Measurements from ENCODE around the gene PACRGL.
"Not testable (repeated sequence)": the region's sequence is repeated elsewhere in the genome, so short reads cannot be mapped to it uniquely, and the experiment has no call there.

PACRGL gene

DNA sequence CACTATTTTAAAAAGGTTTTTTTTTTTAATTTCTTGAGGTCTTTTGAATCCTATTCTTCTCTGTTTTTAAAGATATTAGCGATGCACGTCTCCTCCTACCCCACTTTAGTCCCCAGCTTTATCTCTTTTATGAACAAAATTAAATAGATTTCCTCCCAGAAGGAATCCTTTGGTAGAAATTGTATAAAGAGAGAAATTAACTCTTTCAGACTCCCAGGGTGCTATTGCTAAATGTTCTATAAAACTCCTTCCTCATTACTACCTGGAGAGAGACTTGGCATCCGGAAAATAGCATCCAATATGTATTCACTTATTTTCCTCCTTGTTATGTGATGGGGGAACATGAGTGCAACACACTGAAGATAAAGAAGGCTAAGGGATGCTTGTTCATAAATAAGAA lies 16.5 kb upstream of the PACRGL start:
- no peak overlapping the region for H3K4me3 Mint-ChIP-seq
- intact Hi-C loops (cut with micrococcal nuclease), result no loop called here

DNA sequence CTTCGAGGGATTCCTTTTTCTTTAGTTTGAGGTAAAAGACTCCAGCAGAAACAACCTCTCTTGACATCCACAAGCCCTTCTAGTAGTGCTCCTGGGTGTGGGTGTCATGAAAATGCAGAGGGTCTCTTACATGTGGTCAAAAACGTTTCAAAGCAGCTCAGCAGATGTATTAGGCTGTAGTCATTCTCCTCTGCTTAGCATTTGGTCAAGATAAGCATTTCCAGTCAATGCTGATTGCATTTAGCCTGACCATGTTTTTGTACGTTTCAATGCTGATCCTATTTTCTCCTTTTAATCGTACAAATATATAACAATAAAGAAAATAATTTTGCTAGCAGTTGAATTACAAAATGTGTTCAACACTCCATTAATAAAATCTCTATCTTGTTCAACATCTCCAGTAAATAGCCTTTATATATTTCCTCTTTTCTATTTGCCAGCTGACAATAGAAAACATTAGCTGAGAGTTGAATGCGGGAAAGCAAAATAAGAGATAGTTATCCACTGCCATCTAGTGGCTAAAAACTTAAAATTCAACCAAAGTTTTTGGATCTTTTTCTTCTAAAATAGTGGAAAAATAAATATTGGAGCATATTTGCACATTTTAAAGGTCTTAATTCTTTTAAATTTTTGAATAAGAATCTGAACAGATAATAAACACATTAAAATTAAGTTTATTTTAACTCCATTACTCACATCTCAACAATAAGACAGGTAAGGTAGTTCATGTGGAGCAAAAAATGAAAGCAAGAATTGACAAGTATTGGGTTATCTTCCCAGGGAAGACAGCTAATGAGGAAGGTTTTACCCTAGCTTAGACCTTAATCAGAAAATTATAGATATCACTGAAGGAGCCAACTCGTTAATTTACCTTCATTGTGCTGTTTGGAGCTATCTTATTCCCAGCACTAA lies 15.2 kb upstream of the PACRGL start:
- intact Hi-C loops (cut with micrococcal nuclease), result loop anchor here (1.0 to 5.0 kb wide), 2 partner anchors 263 to 1463 kb away; no protein-coding TSS in a partner anchor
- Mint-ChIP-seq H3K36me3 (ENCODE audit: low read depth) (no peaks in the 10 kb centered on the region), H3K4me1 (ENCODE audit: low read depth) (no peaks in the 10 kb centered on the region), H3K27me3 (peaks cover 9% of the 10 kb centered on the region), H3K27ac (no peak overlapping the region), H3K9me3 (no peaks in the 10 kb centered on the region), H3K4me3 (no peak overlapping the region)

More for the DNA sequence above, 16.5 kb upstream of the PACRGL start:
- peaks cover 10% of the 10 kb centered on the region for H3K27me3 Mint-ChIP-seq
- no peak overlapping the region for H3K27ac Mint-ChIP-seq
- no peaks in the 10 kb centered on the region for H3K9me3 Mint-ChIP-seq
- H3K36me3 Mint-ChIP-seq (ENCODE audit: low read depth), result no peaks in the 10 kb centered on the region
- H3K4me1 Mint-ChIP-seq (ENCODE audit: low read depth), result no peaks in the 10 kb centered on the region

DNA sequence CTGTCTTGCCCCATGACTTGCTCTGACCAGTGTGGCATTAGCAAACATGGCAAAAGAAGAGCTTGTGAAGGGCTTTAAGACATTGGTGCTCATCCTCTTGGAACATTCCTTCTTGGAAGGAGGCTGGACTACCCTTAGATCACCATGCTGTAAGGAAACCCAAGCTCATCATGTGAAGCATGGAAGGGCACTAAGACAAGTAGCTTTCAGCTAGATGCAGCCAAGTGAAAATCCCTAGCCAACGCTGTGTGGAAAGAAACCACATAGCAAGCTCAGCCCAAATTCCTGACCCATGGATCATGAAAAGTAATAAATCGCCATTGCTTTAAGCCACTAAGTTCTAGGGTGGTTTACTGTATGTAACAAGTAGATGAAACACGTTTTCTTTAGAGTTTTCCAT lies 12.4 kb upstream of the PACRGL start:
- intact Hi-C loops (cut with micrococcal nuclease), result loop anchor here (5.0 kb wide), 1 partner anchor 1466 kb away; no protein-coding TSS in a partner anchor
- Mint-ChIP-seq H3K27ac (no peak overlapping the region), H3K9me3 (no peaks in the 10 kb centered on the region), H3K4me1 (ENCODE audit: low read depth) (no peaks in the 10 kb centered on the region), H3K27me3 (peaks cover 2% of the 10 kb centered on the region), H3K36me3 (ENCODE audit: low read depth) (no peaks in the 10 kb centered on the region), H3K4me3 (no peak overlapping the region)

DNA sequence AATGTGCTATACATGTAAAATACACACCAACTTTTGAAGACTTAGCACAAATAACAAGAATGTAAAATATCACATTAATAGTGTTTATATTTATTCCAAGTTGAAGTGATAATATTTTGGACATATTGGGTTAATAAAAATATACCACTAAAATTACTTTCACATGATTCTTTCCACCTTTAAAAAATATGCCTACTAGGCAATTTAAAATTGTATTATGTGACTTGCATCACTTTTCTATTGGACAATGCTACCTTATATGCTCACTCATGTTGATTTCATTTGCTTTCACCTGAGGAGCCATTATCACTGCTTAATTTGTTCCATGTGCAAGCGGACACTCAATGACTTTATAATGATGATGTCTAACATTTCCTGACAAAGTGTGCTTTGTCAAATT lies 3.4 kb upstream of the PACRGL start:
- Mint-ChIP-seq H3K27me3 (no peaks in the 10 kb centered on the region), H3K36me3 (ENCODE audit: low read depth) (peaks cover 6% of the 10 kb centered on the region), H3K27ac (no peak overlapping the region), H3K4me1 (ENCODE audit: low read depth) (peaks cover 24% of the 10 kb centered on the region), H3K9me3 (no peaks in the 10 kb centered on the region), H3K4me3 (no peak overlapping the region)
- intact Hi-C loops (cut with micrococcal nuclease), result no loop called here

DNA sequence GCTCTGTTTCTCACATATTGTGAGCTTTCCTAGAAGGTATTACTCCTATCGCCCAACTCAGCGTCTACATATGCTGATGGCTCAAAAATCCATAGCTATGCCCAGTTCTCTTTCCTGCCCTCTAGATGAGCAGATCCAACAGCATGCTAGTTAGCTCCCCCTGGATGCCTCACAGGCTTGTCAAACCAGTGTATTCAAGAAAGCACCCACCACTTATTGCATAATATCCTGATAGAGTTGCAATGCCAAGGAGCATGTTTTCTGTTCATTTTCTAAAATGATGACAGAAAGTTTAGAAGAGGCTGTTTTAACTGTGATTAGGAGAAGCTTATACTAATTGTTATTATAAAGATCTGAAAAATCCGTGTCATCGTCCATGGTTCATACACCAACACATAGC lies 1.9 kb upstream of the PACRGL start:
- Mint-ChIP-seq H3K4me1 (ENCODE audit: low read depth) (peaks cover 34% of the 10 kb centered on the region), H3K27ac (no peak overlapping the region), H3K9me3 (no peaks in the 10 kb centered on the region), H3K4me3 (no peak overlapping the region), H3K36me3 (ENCODE audit: low read depth) (peaks cover 6% of the 10 kb centered on the region), H3K27me3 (no peaks in the 10 kb centered on the region)
- intact Hi-C loops (cut with micrococcal nuclease), result no loop called here

DNA sequence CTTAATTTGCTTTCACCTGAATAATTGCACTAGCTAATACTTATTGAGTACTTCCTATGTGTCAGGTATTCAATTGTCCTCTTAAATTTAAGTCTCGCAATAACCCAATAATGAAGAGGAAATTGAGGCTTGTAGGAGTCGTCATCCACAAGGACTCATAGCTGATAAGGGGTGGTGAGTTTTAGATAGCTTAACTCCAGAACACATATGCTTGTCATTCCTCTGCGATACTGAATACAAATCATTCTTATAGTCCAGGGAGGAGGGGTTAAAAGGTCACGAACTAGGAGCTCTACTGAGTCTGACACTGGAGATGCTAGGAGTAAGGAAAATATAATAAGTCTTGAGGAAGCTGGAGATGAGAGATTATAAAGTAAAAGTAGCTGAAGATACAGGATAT lies 1.4 kb upstream of the PACRGL start:
- Mint-ChIP-seq H3K4me1 (ENCODE audit: low read depth) (peaks cover 34% of the 10 kb centered on the region), H3K4me3 (no peak overlapping the region), H3K9me3 (no peaks in the 10 kb centered on the region), H3K27ac (no peak overlapping the region), H3K27me3 (no peaks in the 10 kb centered on the region), H3K36me3 (ENCODE audit: low read depth) (peaks cover 6% of the 10 kb centered on the region)
- intact Hi-C loops (cut with micrococcal nuclease), result no loop called here

DNA sequence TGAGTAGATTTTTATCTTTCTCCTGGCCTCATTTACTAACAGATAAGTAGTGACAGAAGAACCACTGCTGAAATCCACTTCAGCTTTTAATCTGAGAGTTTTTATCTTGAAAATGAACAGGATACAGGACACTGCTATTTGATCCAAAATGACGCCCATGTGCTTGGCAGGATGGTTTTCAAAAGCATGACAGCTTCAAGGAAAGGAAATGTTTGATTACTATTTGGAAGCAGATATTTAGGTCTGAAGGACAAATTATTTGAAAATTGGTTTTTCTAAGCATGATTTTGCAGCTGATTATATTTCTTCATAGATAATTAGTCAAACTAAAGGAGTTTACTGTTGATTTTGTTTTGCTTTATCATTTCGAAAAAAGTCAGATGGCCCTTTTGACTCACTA lies 11.1 kb downstream of the PACRGL start:
- peaks cover 4% of the 10 kb centered on the region for H3K9me3 Mint-ChIP-seq
- H3K27me3 Mint-ChIP-seq, result no peaks in the 10 kb centered on the region
- intact Hi-C loops (cut with micrococcal nuclease), result no loop called here
- no peaks in the 10 kb centered on the region for H3K4me1 Mint-ChIP-seq (ENCODE audit: low read depth)
- peaks cover 57% of the 10 kb centered on the region for H3K36me3 Mint-ChIP-seq (ENCODE audit: low read depth)
- no peak overlapping the region for H3K4me3 Mint-ChIP-seq
- no peak overlapping the region for H3K27ac Mint-ChIP-seq

DNA sequence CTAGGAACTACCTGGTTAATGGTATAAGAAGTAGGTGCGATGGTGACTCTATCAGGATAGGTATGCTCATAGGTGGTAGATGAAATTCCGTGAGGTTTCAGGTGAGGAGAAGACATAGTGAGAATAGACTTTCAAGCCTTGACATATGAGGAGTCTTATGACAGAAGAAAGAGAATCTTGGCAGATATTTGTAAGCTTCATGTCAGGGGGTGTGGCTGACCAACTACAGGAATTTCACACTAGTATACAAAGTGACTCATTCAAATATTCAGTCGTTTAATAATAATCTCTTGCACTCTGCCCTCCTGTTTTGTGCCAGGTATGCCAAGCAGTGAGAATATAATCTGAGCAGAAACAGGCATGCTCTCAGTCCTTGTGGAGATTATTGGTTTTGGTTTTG lies 22.8 kb downstream of the PACRGL start:
- no peaks in the 10 kb centered on the region for H3K4me1 Mint-ChIP-seq (ENCODE audit: low read depth)
- no peak overlapping the region for H3K4me3 Mint-ChIP-seq
- no peaks in the 10 kb centered on the region for H3K27me3 Mint-ChIP-seq
- peaks cover 42% of the 10 kb centered on the region for H3K9me3 Mint-ChIP-seq
- intact Hi-C loops (cut with micrococcal nuclease), result no loop called here
- peaks cover 70% of the 10 kb centered on the region for H3K36me3 Mint-ChIP-seq (ENCODE audit: low read depth)
- H3K27ac Mint-ChIP-seq, result no peak overlapping the region

DNA sequence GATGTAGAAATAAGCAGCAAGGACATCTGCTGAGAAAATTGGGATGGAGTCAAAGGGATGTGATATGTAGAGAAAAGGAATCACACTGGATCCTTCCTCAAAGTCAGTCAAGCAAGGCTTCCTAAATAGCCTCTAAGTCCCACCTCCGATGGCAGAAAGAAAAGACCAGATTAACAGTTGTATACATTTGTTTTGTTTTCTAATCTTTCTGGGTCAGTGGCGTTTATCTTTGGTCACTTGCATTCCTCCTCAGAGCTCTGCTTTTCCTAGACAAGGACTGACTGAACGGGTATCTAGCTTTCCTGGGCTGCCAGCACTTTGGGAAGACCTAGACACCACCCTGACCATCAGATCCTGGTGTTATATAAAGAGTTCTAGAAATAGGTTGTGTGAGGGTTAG lies 23.2 kb downstream of the PACRGL start:
- intact Hi-C loops (cut with micrococcal nuclease), result no loop called here
- Mint-ChIP-seq H3K27me3 (no peaks in the 10 kb centered on the region), H3K27ac (no peak overlapping the region), H3K4me1 (ENCODE audit: low read depth) (no peaks in the 10 kb centered on the region), H3K4me3 (no peak overlapping the region), H3K9me3 (peaks cover 42% of the 10 kb centered on the region), H3K36me3 (ENCODE audit: low read depth) (peaks cover 65% of the 10 kb centered on the region)

DNA sequence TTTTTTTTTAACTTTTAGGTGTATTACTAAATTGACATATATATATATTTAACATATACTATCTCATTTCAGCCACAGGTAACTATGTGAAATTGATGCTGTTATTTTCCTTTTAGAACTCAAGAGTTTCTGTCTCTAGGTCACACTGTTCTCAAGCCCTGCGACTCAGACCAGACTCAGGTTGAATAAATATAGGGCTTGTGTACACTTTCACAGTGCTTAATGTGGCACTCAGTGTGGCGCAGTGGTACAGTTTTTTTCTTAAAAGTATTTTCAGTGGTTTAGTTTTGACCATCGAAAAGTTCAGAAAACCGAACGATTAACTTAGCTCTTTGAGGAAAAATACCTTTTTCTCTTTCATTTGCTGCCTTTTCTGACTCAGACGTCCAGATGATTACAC lies 24.7 kb downstream of the PACRGL start:
- Mint-ChIP-seq H3K4me3 (no peak overlapping the region), H3K27ac (no peak overlapping the region), H3K36me3 (ENCODE audit: low read depth) (peaks cover 51% of the 10 kb centered on the region), H3K27me3 (no peaks in the 10 kb centered on the region), H3K9me3 (peaks cover 29% of the 10 kb centered on the region), H3K4me1 (ENCODE audit: low read depth) (no peaks in the 10 kb centered on the region)
- intact Hi-C loops (cut with micrococcal nuclease), result no loop called here

DNA sequence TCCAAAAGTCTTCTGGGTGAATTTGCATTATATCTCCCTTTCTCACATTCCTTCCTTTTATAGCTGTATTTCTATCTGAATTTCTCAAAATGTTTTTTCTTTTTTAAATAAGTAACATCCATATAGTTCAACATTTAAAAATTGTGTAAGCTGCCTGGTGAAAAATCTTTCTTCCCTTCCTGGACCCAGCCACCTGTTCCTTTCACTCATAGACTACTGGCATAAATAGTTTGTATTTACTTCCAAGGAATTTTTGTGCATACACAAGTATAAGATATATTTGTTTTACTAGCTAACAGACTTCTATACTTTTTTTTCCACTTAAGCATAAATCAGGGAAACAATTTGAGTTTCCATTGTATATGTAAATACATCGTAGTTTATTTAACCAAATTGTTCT lies 35.7 kb downstream of the PACRGL start:
- H3K27ac Mint-ChIP-seq, result no peak overlapping the region
- peaks cover 56% of the 10 kb centered on the region for H3K36me3 Mint-ChIP-seq (ENCODE audit: low read depth)
- H3K4me3 Mint-ChIP-seq, result no peak overlapping the region
- no peaks in the 10 kb centered on the region for H3K27me3 Mint-ChIP-seq
- H3K9me3 Mint-ChIP-seq, result peaks cover 44% of the 10 kb centered on the region
- intact Hi-C loops (cut with micrococcal nuclease), result no loop called here
- no peaks in the 10 kb centered on the region for H3K4me1 Mint-ChIP-seq (ENCODE audit: low read depth)

DNA sequence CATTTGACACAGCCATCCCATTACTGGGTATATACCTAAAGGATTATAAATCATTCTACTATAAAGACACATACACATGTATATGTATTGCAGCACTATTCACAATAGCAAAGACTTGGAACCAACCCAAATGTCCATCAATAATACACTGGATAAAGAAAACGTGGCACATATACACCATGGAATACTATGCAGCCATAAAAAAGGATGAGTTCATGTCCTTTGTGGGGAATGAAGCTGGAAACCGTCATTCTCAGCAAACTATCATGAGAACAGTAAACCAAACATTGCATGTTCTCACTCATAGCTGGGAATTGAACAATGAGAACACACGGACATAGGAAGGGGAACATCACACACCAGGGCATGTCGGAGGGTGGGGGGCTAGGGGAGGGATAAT lies 45.7 kb downstream of the PACRGL start:
- H3K27ac Mint-ChIP-seq; H3K36me3 Mint-ChIP-seq (ENCODE audit: low read depth); H3K27me3 Mint-ChIP-seq; H3K4me1 Mint-ChIP-seq (ENCODE audit: low read depth); intact Hi-C loops (cut with micrococcal nuclease); H3K4me3 Mint-ChIP-seq: not testable (repeated sequence)
- H3K9me3 Mint-ChIP-seq, result peaks cover 21% of the 10 kb centered on the region

DNA sequence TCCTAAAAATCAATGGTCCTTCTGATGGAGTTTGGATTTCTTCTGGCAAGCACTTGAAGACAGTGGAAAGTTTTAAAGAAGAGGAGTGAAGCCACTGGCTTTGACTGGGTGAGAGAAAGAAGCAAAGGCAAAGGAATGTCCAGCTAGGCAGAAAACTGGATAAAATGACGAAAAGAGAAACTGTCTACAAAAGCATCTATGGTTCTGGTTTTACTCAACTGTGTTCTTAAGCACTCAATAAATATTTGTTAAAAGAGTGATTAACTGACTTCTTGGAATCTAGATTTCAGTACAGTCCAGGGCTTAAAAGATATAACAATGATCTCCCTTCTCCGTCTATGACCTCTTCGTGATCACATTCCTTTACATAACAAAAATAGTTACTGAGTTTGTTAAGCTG lies 52.4 kb downstream of the PACRGL start:
- Mint-ChIP-seq H3K27ac (no peak overlapping the region), H3K36me3 (ENCODE audit: low read depth) (peaks cover 7% of the 10 kb centered on the region), H3K4me3 (no peak overlapping the region), H3K27me3 (no peaks in the 10 kb centered on the region), H3K4me1 (ENCODE audit: low read depth) (no peaks in the 10 kb centered on the region), H3K9me3 (no peaks in the 10 kb centered on the region)
- intact Hi-C loops (cut with micrococcal nuclease), result no loop called here

DNA sequence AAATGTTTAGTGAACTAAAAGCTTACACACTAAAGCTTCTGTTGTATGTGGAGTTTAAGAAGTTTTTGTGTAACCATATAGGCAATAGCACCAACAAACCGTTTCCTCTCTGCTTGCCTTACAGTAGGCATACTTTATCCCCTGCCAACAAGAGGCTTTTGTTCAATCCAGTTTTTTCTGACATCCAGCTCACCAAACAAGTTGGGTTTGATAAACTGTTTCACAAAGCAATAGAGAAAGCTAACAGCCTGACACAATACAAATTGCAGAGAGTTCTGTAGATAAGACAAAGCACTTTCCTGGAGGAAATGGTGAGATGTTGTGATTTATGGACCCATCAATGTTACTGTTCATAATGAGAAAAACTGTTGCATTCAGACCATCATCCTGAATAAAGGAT lies 53.8 kb downstream of the PACRGL start:
- Mint-ChIP-seq H3K27ac (no peak overlapping the region), H3K9me3 (no peaks in the 10 kb centered on the region), H3K4me1 (ENCODE audit: low read depth) (no peaks in the 10 kb centered on the region), H3K36me3 (ENCODE audit: low read depth) (peaks cover 7% of the 10 kb centered on the region), H3K4me3 (no peak overlapping the region), H3K27me3 (no peaks in the 10 kb centered on the region)
- intact Hi-C loops (cut with micrococcal nuclease), result no loop called here

DNA sequence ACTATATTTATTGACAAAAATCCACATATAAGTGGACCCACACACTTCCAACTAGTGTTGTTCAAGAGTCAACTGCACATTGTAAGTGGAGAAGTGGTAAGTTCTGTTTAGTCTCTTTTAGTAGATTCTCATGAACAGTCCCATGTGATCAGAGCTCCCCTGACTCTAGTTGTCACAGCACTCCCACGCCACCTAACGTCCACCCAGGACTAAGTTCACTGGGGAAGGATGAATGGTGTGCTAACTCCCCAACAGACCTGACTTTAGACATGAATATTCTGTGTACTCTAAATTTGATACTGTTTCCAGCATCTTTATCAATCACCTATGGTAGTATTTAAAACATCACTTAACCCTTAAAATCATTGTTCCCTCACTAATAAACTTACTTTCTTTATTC lies 59.8 kb downstream of the PACRGL start:
- Mint-ChIP-seq H3K27ac (no peak overlapping the region), H3K27me3 (no peaks in the 10 kb centered on the region), H3K9me3 (no peaks in the 10 kb centered on the region), H3K4me1 (ENCODE audit: low read depth) (no peaks in the 10 kb centered on the region), H3K36me3 (ENCODE audit: low read depth) (no peaks in the 10 kb centered on the region), H3K4me3 (no peak overlapping the region)
- intact Hi-C loops (cut with micrococcal nuclease), result no loop called here
